Measurements from ENCODE around the gene CASP8AP2. TPM values are rescaled to one million over a fixed set of nuclear protein-coding genes. Genes with fewer than 3 reads are reported as not detected.

The CASP8AP2 gene
- total RNA-seq, 6 donors from 2014 or later, result 9.6 to 26.5 (median 13.3) TPM

- Histone ChIP-seq H3K27ac (no peak overlapping the region), H3K9me3 (no peaks in the 10 kb centered on the region), H3K4me1 (peaks cover 0 to 4% (median 0%) of the 10 kb centered on the region in 4 donors), H3K4me3 (no peak overlapping the region), H3K27me3 (no peaks in the 10 kb centered on the region), H3K36me3 (peaks cover 0 to 85% (median 30%) of the 10 kb centered on the region in 4 donors)
- WGBS, 2 donors, result 78 to 92% methylated on average over 2 of the region's 2 CpGs
- DNase-seq, result no peak
- no peak for ATAC-seq (ENCODE audit: low FRiP score in 2 of 2)
- TF ChIP-seq EP300 (IDR thresholded peaks at IDR 0.05), result no peak
- no peak for TF ChIP-seq POLR2A (IDR thresholded peaks at IDR 0.05)
- TF ChIP-seq POLR2AphosphoS5 (IDR thresholded peaks at IDR 0.05), result no peak
- no peak for TF ChIP-seq CTCF (IDR thresholded peaks at IDR 0.05)
Observed at GRCh38 chr6:89786970-89787369, 42.7 kb upstream of the CASP8AP2 start.

GRCh38 chr6:89787660-89788328 is 41.9 kb upstream of the CASP8AP2 start:
- H3K36me3 ChIP-seq, result peaks cover 0 to 83% (median 25%) of the 10 kb centered on the region in 4 donors

DNA sequence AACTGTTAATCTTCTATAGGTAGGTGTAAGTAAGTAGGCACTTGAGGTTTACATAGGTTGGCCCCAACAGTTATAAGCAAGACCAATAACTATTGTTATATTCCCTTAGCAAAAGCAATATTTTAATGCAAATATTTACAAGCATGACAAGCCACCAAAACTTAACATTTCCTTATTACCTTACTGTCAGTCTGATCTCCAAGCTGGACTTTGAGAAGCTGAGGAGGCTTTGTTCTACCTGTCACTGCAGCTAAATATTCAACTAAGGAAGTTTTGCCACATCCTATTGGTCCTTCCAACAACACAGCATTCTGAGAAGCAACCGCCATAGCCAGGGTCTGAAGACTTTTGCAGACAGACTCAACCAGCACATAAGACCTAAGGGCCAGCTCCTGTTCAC is 39.7 kb upstream of the CASP8AP2 start:
- no peak overlapping the region for H3K4me3 ChIP-seq
- no peak for ATAC-seq (ENCODE audit: low FRiP score in 2 of 2)

More at GRCh38 chr6:89787660-89788328, 41.9 kb upstream of the CASP8AP2 start:
- H3K4me1 ChIP-seq, result peaks cover 0 to 4% (median 0%) of the 10 kb centered on the region in 4 donors
- no peak overlapping the region for H3K4me3 ChIP-seq
- DNase-seq (peak in 1 of 2 donors; percentile 56), ATAC-seq (ENCODE audit: low FRiP score in 2 of 2) (peak; percentile 51 to 80)
- no peaks in the 10 kb centered on the region for H3K27me3 ChIP-seq
- no peak overlapping the region for H3K27ac ChIP-seq
- WGBS, 2 donors, result 60 to 62% methylated on average over 7 of the region's 7 CpGs
- TF ChIP-seq EP300 (IDR thresholded peaks at IDR 0.05) (peak in 1 of 4 donors; percentile 14), POLR2AphosphoS5 (IDR thresholded peaks at IDR 0.05) (peak in 1 of 2 donors; percentile 27), POLR2A (IDR thresholded peaks at IDR 0.05) (no peak)
- H3K9me3 ChIP-seq, result no peaks in the 10 kb centered on the region

DNA sequence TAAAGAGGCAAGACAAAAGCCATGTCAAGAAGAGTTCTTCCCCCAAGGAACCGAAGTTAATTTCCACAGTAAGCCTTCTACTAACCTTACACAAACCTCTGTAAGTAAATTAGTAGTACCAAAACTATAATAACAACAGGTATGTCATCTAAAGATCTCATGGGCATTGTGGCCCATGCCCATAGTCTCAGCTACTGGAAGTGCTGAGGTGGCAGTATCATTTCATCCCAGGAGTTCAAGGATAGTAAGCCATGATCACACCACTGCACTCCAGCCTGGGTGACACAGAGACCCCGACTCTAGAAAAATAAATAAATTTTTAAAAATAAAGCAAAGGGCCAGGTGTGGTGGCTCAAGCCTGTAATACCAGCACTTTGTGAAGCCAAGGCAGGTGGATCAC is 39.3 kb upstream of the CASP8AP2 start:
- Histone ChIP-seq H3K36me3 (peaks cover 0 to 81% (median 19%) of the 10 kb centered on the region in 4 donors), H3K9me3 (no peaks in the 10 kb centered on the region), H3K27me3 (no peaks in the 10 kb centered on the region), H3K4me1 (peaks cover 0 to 4% (median 0%) of the 10 kb centered on the region in 4 donors), H3K27ac (no peak overlapping the region), H3K4me3 (no peak overlapping the region)
- 89 to 97% methylated on average over 2 of the region's 2 CpGs for WGBS, 2 donors
- no peak for ATAC-seq (ENCODE audit: low FRiP score in 2 of 2)
- TF ChIP-seq POLR2AphosphoS5 (IDR thresholded peaks at IDR 0.05), result no peak
- no peak for TF ChIP-seq POLR2A (IDR thresholded peaks at IDR 0.05)
- no peak for TF ChIP-seq EP300 (IDR thresholded peaks at IDR 0.05)
- no peak for TF ChIP-seq CTCF (IDR thresholded peaks at IDR 0.05)
- no peak for DNase-seq

More for the DNA sequence above, 39.7 kb upstream of the CASP8AP2 start:
- no peaks in the 10 kb centered on the region for H3K9me3 ChIP-seq
- 100% methylated on average over 1 of the region's 1 CpG; no CpG with 5 or more reads in 1 of the 2 donors for WGBS, 2 donors
- H3K27ac ChIP-seq, result no peak overlapping the region
- peaks cover 0 to 81% (median 18%) of the 10 kb centered on the region in 4 donors for H3K36me3 ChIP-seq
- DNase-seq, result no peak
- peaks cover 0 to 4% (median 0%) of the 10 kb centered on the region in 4 donors for H3K4me1 ChIP-seq
- no peaks in the 10 kb centered on the region for H3K27me3 ChIP-seq
- TF ChIP-seq CTCF (IDR thresholded peaks at IDR 0.05) (no peak), POLR2A (IDR thresholded peaks at IDR 0.05) (no peak), EP300 (IDR thresholded peaks at IDR 0.05) (no peak), POLR2AphosphoS5 (IDR thresholded peaks at IDR 0.05) (no peak)

- H3K27ac ChIP-seq, result no peak overlapping the region
- H3K4me1 ChIP-seq, result no peaks in the 10 kb centered on the region
- DNase-seq (no peak), ATAC-seq (ENCODE audit: low FRiP score in 2 of 2) (peak in 1 of 2 donors; percentile 29)
- 37 to 43% methylated on average over 2 of the region's 2 CpGs for WGBS, 2 donors
- H3K36me3 ChIP-seq, result peaks cover 0 to 67% (median 13%) of the 10 kb centered on the region in 4 donors
- H3K4me3 ChIP-seq, result no peak overlapping the region
- TF ChIP-seq EP300 (IDR thresholded peaks at IDR 0.05) (no peak), CTCF (IDR thresholded peaks at IDR 0.05) (peak in 4 of 6 experiments; percentile 15 to 35 (median 22))
- no peaks in the 10 kb centered on the region for H3K9me3 ChIP-seq
- no peaks in the 10 kb centered on the region for H3K27me3 ChIP-seq
Observed at GRCh38 chr6:89792881-89793280, 36.8 kb upstream of the CASP8AP2 start.
